ENCODE results near the gene RHOXF1. TPM values are rescaled to one million over a fixed set of nuclear protein-coding genes. Genes with fewer than 3 reads are reported as not detected.
"Not testable (repeated sequence)": the region's sequence is repeated elsewhere in the genome, so short reads cannot be mapped to it uniquely, and the experiment has no call there.

The RHOXF1 gene
- total and polyA plus RNA-seq, 10 of the 15 experiments (the other 5 are each of a cell fraction or from before 2014, with no cell fraction given): 0.10 to 2.5 TPM; not detected in 8

- Histone ChIP-seq H3K27ac (ENCODE audit: control insufficient read depth, insufficient read depth) (no peak overlapping the region), H3K9me3 (replicated peaks; ENCODE audit: control insufficient read depth, insufficient read depth, low read length) (no peaks in the 10 kb centered on the region), H3K27me3 (replicated peaks in 1 of 2; ENCODE audit: control insufficient read depth in 2 of 2, insufficient read depth in 2 of 2, low read length in 1 of 2) (no peaks in the 10 kb centered on the region), H2AFZ (ENCODE audit: control insufficient read depth, low read depth, low read length) (no peak overlapping the region), H3K4me1 (ENCODE audit: control insufficient read depth, insufficient read depth, low read length) (no peaks in the 10 kb centered on the region), H4K20me1 (ENCODE audit: control insufficient read depth, insufficient read depth) (no peaks in the 10 kb centered on the region), H3K79me2 (ENCODE audit: control insufficient read depth, insufficient read depth, low read length) (no peaks in the 10 kb centered on the region), H3K9ac (ENCODE audit: control insufficient read depth, insufficient read depth, low read length) (no peak overlapping the region), H3K36me3 (ENCODE audit: control insufficient read depth in 2 of 2, insufficient read depth in 2 of 2, low read length in 1 of 2) (no peaks in the 10 kb centered on the region), H3K4me3 (no peak overlapping the region), H3K4me2 (ENCODE audit: control insufficient read depth, insufficient read depth) (0 out of 2 replicates have a peak overlapping the region, but pooled peaks have one; percentile 34)
- ChIA-PET CTCF (interaction anchor here (1.1 to 1.2 kb wide), 2 partner anchors 11 to 101 kb away, joined by 3 read pairs; no protein-coding TSS in a partner anchor), SMC1A (ENCODE audit: uncharacterized antibody, unreplicated experiment) (interaction anchor here (1.3 to 1.6 kb wide), 2 partner anchors 9 to 13 kb away, joined by 4 read pairs; no protein-coding TSS in a partner anchor), POLR2A (interaction anchor here (1.1 kb wide), 1 partner anchor 27 kb away, joined by 3 read pairs; no protein-coding TSS in a partner anchor), RAD21 (ENCODE audit: unreplicated experiment) (interaction anchor here (0.9 kb wide), 1 partner anchor 12 kb away, joined by 3 read pairs; no protein-coding TSS in a partner anchor)
- DNase-seq (ENCODE audit: low read depth, low spot score) (no peak), ATAC-seq (peak; percentile 79), FAIRE-seq (no peak)
- TF ChIP-seq RELA (IDR thresholded peaks at IDR 0.05; ENCODE audit: borderline replicate concordance, partially characterized antibody) (peak; percentile 7), MTA2 (IDR thresholded peaks at IDR 0.05; ENCODE audit: low read depth) (no peak), EED (IDR thresholded peaks at IDR 0.05; ENCODE audit: low read depth) (no peak), SRF (IDR thresholded peaks at IDR 0.05; ENCODE audit: low read depth in 2 of 2, low read length in 2 of 2) (no peak), MLLT1 (IDR thresholded peaks at IDR 0.05) (peak; percentile 77)
- BruUV-seq (replicated peaks): no TSS peak
- intact Hi-C loops (cut with micrococcal nuclease; ENCODE audit: unreplicated experiment) (no loop called here), in situ Hi-C loops (cut with MboI) (loop anchor here (25.0 kb wide), 1 partner anchor 149 kb away; no protein-coding TSS in a partner anchor)
- WGBS (ENCODE audit: insufficient coverage, insufficient replicate concordance, low lambda C conversion rate, missing lambda C conversion rate): 56% methylated on average over 6 of the region's 6 CpGs
Observed at GRCh38 chrX:120136128-120136527, 20.4 kb upstream of the RHOXF1 start.

DNA sequence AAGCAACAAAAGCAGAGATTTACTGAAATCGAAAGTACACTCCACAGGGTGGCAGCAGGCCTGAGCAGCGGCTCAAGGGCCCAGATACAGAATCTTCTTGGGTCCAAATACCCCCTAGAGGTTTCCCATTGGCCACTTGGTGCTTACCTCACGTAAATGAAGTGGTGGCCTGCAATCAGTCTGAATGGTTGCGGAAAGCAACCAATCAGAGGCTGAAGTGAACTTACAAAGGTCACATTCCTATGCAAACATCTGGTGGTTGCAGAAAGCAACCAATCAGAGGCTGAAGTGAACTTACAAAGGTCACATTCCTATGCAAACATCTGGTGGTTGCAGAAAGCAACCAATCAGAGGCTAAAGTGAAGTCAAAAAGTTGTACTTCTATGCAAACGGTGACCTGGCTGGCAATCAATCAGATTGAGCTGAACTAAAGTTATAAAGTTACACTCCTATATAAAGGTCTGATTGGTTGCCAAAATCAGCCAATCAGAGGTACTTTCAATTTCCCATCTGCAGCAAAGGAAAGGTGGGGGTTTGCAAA lies 12.7 kb upstream of the RHOXF1 start:
- FAIRE-seq: not testable (repeated sequence)
- in situ Hi-C loops (cut with MboI): loop anchor here (25.0 kb wide), 1 partner anchor 141 kb away; no protein-coding TSS in a partner anchor

More for the DNA sequence above, 12.7 kb upstream of the RHOXF1 start:
- H3K27ac ChIP-seq (ENCODE audit: control insufficient read depth, insufficient read depth); RAD21 ChIA-PET (ENCODE audit: unreplicated experiment); intact Hi-C loops (cut with micrococcal nuclease; ENCODE audit: unreplicated experiment); H3K4me2 ChIP-seq (ENCODE audit: control insufficient read depth, insufficient read depth); CTCF ChIA-PET; H3K9ac ChIP-seq (ENCODE audit: control insufficient read depth, insufficient read depth, low read length); BruUV-seq (replicated peaks); H4K20me1 ChIP-seq (ENCODE audit: control insufficient read depth, insufficient read depth); H3K36me3 ChIP-seq (ENCODE audit: control insufficient read depth in 2 of 2, insufficient read depth in 2 of 2, low read length in 1 of 2); H3K4me3 ChIP-seq; POLR2A ChIA-PET; H3K9me3 ChIP-seq (replicated peaks; ENCODE audit: control insufficient read depth, insufficient read depth, low read length); H3K4me1 ChIP-seq (ENCODE audit: control insufficient read depth, insufficient read depth, low read length); ATAC-seq; H3K27me3 ChIP-seq (replicated peaks in 1 of 2; ENCODE audit: control insufficient read depth in 2 of 2, insufficient read depth in 2 of 2, low read length in 1 of 2); DNase-seq (ENCODE audit: low read depth, low spot score); H3K79me2 ChIP-seq (ENCODE audit: control insufficient read depth, insufficient read depth, low read length); H2AFZ ChIP-seq (ENCODE audit: control insufficient read depth, low read depth, low read length): not testable (repeated sequence)
- WGBS (ENCODE audit: insufficient coverage, insufficient replicate concordance, low lambda C conversion rate, missing lambda C conversion rate): 58% methylated on average over 5 of the region's 5 CpGs
- SMC1A ChIA-PET (ENCODE audit: uncharacterized antibody, unreplicated experiment): interaction anchor here (1.4 kb wide), 1 partner anchor 9 kb away, joined by 3 read pairs; no protein-coding TSS in a partner anchor
